Neutrophil (primary cell): Measurements from ENCODE around the gene C6orf47.

ENCODE experiments used
- H3K27ac ChIP-seq: fragments of 200-600 bp; sonication (generic); 2 replicates; pipeline ENCODE4 v1.5.1; 2016; ENCODE audit warnings: mild to moderate bottlenecking, moderate library complexity
- H3K27me3 ChIP-seq: fragments of 200-600 bp; sonication (generic); 2 replicates; pipeline ENCODE4 v1.6.0; 2016; ENCODE audit warnings: mild to moderate bottlenecking
- H3K36me3 ChIP-seq: fragments of 200-600 bp; sonication (generic); 2 replicates; pipeline ENCODE4 v1.5.1; 2017
- H3K4me1 ChIP-seq, 2 experiments: fragments of 200-600 bp in 1 of 2; sonication (generic) in 1 of 2; 1 replicate in 1 of 2; 2 replicates in 1 of 2; pipeline versions ENCODE4 v1.5.1 to v1.6.1; 2013 to 2016; ENCODE audit warnings: low read depth in 1 of 2, low read length in 1 of 2, mild to moderate bottlenecking in 1 of 2, moderate library complexity in 1 of 2; ENCODE audit not compliant: control insufficient read depth in 1 of 2, insufficient read depth in 1 of 2
- H3K4me3 ChIP-seq, 2 experiments: fragments of 200-600 bp in 1 of 2; sonication (generic) in 1 of 2; 1 replicate in 1 of 2; 2 replicates in 1 of 2; pipeline ENCODE4 v1.5.1; 2013 to 2016; ENCODE audit warnings: low read depth in 1 of 2, low read length in 1 of 2, mild to moderate bottlenecking in 1 of 2, moderate library complexity in 1 of 2
- H3K9me3 ChIP-seq: fragments of 200-600 bp; sonication (generic); 2 replicates; pipeline ENCODE4 v1.5.1; 2016
- CTCF ChIP-seq: fragments of 200-600 bp; sonication (generic); IDR thresholded peaks from 2 replicates; pipeline ENCODE4 v1.5.1; 2016; ENCODE audit warnings: antibody characterized with exemption

The C6orf47 gene

GRCh38 chr6:31632279-31632946 is 28.2 kb downstream of the C6orf47 start:
- Histone ChIP-seq H3K27me3 (no peaks in the 10 kb centered on the region), H3K27ac (peak overlapping the region; percentile 20), H3K4me3 (no peak overlapping the region), H3K4me1 (no peaks in the 10 kb centered on the region), H3K36me3 (peaks cover 100% of the 10 kb centered on the region), H3K9me3 (peaks cover 4% of the 10 kb centered on the region)
- no peak for TF ChIP-seq CTCF

DNA sequence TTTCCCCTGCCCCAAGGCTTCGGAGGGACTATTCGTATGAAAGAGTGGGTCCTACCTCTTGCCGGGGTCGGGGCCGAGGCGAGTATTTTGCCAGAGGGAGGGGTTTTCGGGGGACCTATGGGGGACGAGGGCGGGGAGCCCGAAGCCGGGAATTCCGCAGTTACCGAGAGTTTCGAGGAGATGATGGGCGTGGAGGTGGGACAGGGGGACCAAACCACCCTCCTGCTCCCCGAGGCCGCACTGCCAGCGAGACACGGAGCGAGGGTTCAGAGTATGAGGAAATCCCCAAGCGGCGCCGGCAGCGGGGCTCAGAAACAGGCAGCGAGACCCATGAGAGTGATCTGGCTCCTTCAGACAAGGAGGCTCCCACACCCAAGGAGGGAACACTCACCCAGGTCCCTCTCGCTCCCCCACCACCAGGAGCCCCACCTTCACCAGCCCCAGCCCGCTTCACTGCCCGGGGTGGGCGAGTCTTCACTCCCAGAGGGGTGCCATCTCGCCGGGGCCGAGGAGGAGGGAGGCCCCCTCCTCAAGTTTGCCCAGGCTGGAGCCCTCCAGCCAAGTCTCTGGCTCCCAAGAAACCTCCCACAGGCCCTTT is 28.8 kb downstream of the C6orf47 start:
- Histone ChIP-seq H3K4me3 (no peak overlapping the region), H3K27me3 (no peaks in the 10 kb centered on the region), H3K27ac (peak overlapping the region; percentile 20), H3K4me1 (no peaks in the 10 kb centered on the region), H3K36me3 (peaks cover 100% of the 10 kb centered on the region), H3K9me3 (peaks cover 3% of the 10 kb centered on the region)
- TF ChIP-seq CTCF = no peak

GRCh38 chr6:31631209-31631608 is 29.4 kb downstream of the C6orf47 start:
- TF ChIP-seq CTCF = no peak
- H3K27me3 ChIP-seq = no peaks in the 10 kb centered on the region
- no peak overlapping the region for H3K4me3 ChIP-seq
- H3K36me3 ChIP-seq = peaks cover 100% of the 10 kb centered on the region
- no peak overlapping the region for H3K27ac ChIP-seq
- H3K9me3 ChIP-seq = no peaks in the 10 kb centered on the region
- H3K4me1 ChIP-seq = no peaks in the 10 kb centered on the region

DNA sequence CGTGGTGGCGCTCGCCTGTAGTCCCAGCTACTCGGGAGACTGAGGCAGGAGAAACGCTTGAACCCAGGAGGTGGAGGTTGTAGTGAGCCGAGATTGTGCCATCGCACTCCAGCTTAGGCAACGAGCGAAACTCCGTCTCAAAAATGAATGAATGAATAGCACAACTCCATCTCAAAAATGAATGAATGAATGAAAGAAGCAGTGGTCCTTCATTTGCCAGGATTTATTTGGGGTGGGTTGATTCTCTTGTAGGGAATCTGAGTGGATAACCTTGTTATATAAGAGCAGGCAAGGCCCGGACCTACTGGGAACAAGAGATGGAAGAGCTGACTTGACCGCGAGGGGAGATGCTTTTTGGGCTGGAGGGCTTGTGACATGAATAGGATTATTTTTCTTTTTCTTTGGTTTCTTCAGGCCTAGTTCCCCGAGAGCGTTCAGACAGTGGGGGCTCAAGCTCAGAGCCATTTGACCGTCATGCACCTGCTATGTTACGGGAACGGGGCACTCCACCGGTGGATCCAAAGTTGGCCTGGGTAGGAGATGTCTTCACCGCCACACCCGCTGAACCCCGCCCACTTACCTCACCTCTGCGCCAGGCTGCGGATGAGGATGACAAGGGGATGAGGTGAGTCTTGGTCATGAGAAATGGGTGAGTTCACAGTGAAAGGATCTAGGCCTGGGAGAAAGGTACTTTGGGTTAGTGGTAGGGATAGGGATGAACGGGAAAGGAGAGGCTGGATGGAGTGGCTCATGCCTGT is 30.2 kb downstream of the C6orf47 start:
- Histone ChIP-seq H3K36me3 (peaks cover 100% of the 10 kb centered on the region), H3K4me1 (no peaks in the 10 kb centered on the region), H3K9me3 (no peaks in the 10 kb centered on the region), H3K27ac (no peak overlapping the region), H3K27me3 (no peaks in the 10 kb centered on the region), H3K4me3 (no peak overlapping the region)
- TF ChIP-seq CTCF = no peak

DNA sequence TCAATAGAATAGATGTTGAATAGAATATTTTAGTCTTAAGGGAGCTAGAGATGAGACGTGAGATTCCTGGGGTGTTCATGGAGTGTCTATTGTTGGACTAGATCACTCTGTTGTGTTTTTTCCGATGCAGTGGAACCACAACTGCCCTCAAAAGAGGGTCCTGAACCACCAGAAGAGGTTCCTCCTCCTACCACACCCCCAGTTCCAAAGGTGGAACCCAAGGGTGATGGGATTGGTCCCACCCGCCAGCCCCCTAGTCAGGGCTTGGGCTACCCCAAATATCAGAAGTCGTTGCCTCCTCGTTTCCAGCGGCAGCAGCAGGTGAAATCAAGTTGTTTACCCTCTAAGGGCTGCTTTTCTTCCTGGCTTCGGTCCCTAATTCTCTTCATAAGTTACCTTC is 31.6 kb downstream of the C6orf47 start:
- no peak overlapping the region for H3K27ac ChIP-seq
- peaks cover 100% of the 10 kb centered on the region for H3K36me3 ChIP-seq
- H3K4me1 ChIP-seq = no peaks in the 10 kb centered on the region
- H3K27me3 ChIP-seq = no peaks in the 10 kb centered on the region
- no peaks in the 10 kb centered on the region for H3K9me3 ChIP-seq
- no peak overlapping the region for H3K4me3 ChIP-seq
- TF ChIP-seq CTCF = no peak
